Mesodermal cell (in vitro differentiated cells): ENCODE results near the gene EXOG. TPM values are rescaled to one million over a fixed set of nuclear protein-coding genes. Genes with fewer than 3 reads are reported as not detected.

Experiments
- H3K27ac ChIP-seq: 2 replicates; pipeline ENCODE4 v1.7.0; 2013; ENCODE audit warnings: mild to moderate bottlenecking, low read depth, low read length, moderate library complexity; ENCODE audit not compliant: severe bottlenecking
- H3K36me3 ChIP-seq: 2 replicates; pipeline ENCODE4 v1.7.1; 2013; ENCODE audit warnings: mild to moderate bottlenecking, low read length, moderate library complexity; ENCODE audit not compliant: control insufficient read depth, insufficient read depth
- H3K4me1 ChIP-seq: one replicate; pipeline ENCODE4 v1.7.1; 2013; ENCODE audit warnings: mild to moderate bottlenecking, low read length; ENCODE audit not compliant: insufficient read depth, control insufficient read depth, poor library complexity, severe bottlenecking
- H3K4me3 ChIP-seq: 2 replicates; pipeline ENCODE4 v1.7.0; 2013; ENCODE audit warnings: low read length, control low read depth, mild to moderate bottlenecking; ENCODE audit not compliant: insufficient read depth, poor library complexity, severe bottlenecking; ENCODE audit errors: extremely low read depth
- H3K9me3 ChIP-seq: 2 replicates; pipeline ENCODE4 v1.7.1; 2013; ENCODE audit warnings: mild to moderate bottlenecking, low read length, moderate library complexity; ENCODE audit not compliant: control insufficient read depth
- WGBS, 2 experiments: methylation state at CpG; one replicate each; pipeline ENCODE4 v1.1.5; 2013; ENCODE audit warnings: missing lambda C conversion rate in 2 of 2; ENCODE audit not compliant: insufficient coverage in 2 of 2; 5-methylcytosine and 5-hydroxymethylcytosine counted together
- polyA plus RNA-seq, 2 experiments: library from polyadenylated mRNA; stranded (reverse); fragments of 50-300 nt; gene quantifications; one replicate each; pipeline ENCODE4 v1.2.3, GENCODE V29; 2013

EXOG gene
- polyA plus RNA-seq (2013, experiment 1 of 2), result 7.7 TPM
- polyA plus RNA-seq (2013, experiment 2 of 2), result 8.2 TPM

- WGBS, 2 experiments, result 0% methylated on average over 27 to 41 of the region's 53 CpGs
- H3K9me3 ChIP-seq, result no peaks in the 10 kb centered on the region
- peak within 1 kb of the TSS; percentile 70 for H3K27ac ChIP-seq
- peaks cover 9% of the 10 kb centered on the region for H3K4me1 ChIP-seq
- H3K36me3 ChIP-seq, result peaks cover 15% of the 10 kb centered on the region
- H3K4me3 ChIP-seq, result peak within 1 kb of the TSS; percentile 65
Measured at GRCh38 chr3:38496131-38496910, at the start of gene EXOG. Gene EXOG, plus strand, starts transcription at chr3:38496340. Its CDS starts 28 bp downstream, at chr3:38496368.

- Histone ChIP-seq H3K4me1 (no peaks in the 10 kb centered on the region), H3K27ac (no peak overlapping the region), H3K36me3 (no peaks in the 10 kb centered on the region), H3K9me3 (no peaks in the 10 kb centered on the region), H3K4me3 (no peak overlapping the region)
Measured at GRCh38 chr3:38446812-38447211, 49.3 kb upstream of the EXOG start.

GRCh38 chr3:38450853-38451252 is 45.3 kb upstream of the EXOG start:
- Histone ChIP-seq H3K27ac (no peak overlapping the region), H3K36me3 (no peaks in the 10 kb centered on the region), H3K4me1 (no peaks in the 10 kb centered on the region), H3K4me3 (no peak overlapping the region), H3K9me3 (no peaks in the 10 kb centered on the region)
- 89% methylated on average over 3 of the region's 3 CpGs for WGBS, 2 experiments

- no peaks in the 10 kb centered on the region for H3K36me3 ChIP-seq
Measured at GRCh38 chr3:38453075-38453912, 42.8 kb upstream of the EXOG start, which contains the start of gene ACVR2B. Gene ACVR2B, plus strand, starts transcription at chr3:38453890. Its CDS starts 433 bp downstream, at chr3:38454323.

GRCh38 chr3:38453913-38454177 is 42.3 kb upstream of the EXOG start:
- no peaks in the 10 kb centered on the region for H3K4me1 ChIP-seq
- peak overlapping the region; percentile 91 for H3K27ac ChIP-seq
- 0 to 1% methylated on average over 18 to 24 of the region's 36 CpGs for WGBS, 2 experiments
- H3K36me3 ChIP-seq, result no peaks in the 10 kb centered on the region
- H3K4me3 ChIP-seq, result peak overlapping the region; percentile 77
- no peaks in the 10 kb centered on the region for H3K9me3 ChIP-seq

More at GRCh38 chr3:38453075-38453912, 42.8 kb upstream of the EXOG start, which contains the start of gene ACVR2B:
- H3K4me1 ChIP-seq, result no peaks in the 10 kb centered on the region
- peak within 1 kb of the TSS; percentile 77 for H3K4me3 ChIP-seq
- 3 to 5% methylated on average over 20 to 28 of the region's 48 CpGs for WGBS, 2 experiments
- H3K27ac ChIP-seq, result peak within 1 kb of the TSS; percentile 91
- no peaks in the 10 kb centered on the region for H3K9me3 ChIP-seq

GRCh38 chr3:38454178-38454883 is 41.8 kb upstream of the EXOG start:
- Histone ChIP-seq H3K9me3 (no peaks in the 10 kb centered on the region), H3K27ac (peak overlapping the region; percentile 91), H3K4me3 (peak overlapping the region; percentile 77), H3K36me3 (no peaks in the 10 kb centered on the region), H3K4me1 (no peaks in the 10 kb centered on the region)
- 0% methylated on average over 62 to 67 of the region's 78 CpGs for WGBS, 2 experiments

GRCh38 chr3:38454884-38455638 is 41.1 kb upstream of the EXOG start:
- H3K4me3 ChIP-seq, result peak overlapping the region; percentile 77
- no peaks in the 10 kb centered on the region for H3K36me3 ChIP-seq
- no peaks in the 10 kb centered on the region for H3K4me1 ChIP-seq
- H3K27ac ChIP-seq, result peak overlapping the region; percentile 91
- WGBS, 2 experiments, result 1 to 2% methylated on average over 25 to 28 of the region's 72 CpGs
- no peaks in the 10 kb centered on the region for H3K9me3 ChIP-seq

- WGBS, 2 experiments, result 0 to 7% methylated on average over 10 to 14 of the region's 15 CpGs
- H3K4me3 ChIP-seq, result peak overlapping the region; percentile 77
- H3K4me1 ChIP-seq, result no peaks in the 10 kb centered on the region
- H3K36me3 ChIP-seq, result no peaks in the 10 kb centered on the region
- H3K27ac ChIP-seq, result peak overlapping the region; percentile 91
- H3K9me3 ChIP-seq, result no peaks in the 10 kb centered on the region
Measured at GRCh38 chr3:38455639-38456430, 40.3 kb upstream of the EXOG start.

- peaks cover 2% of the 10 kb centered on the region for H3K9me3 ChIP-seq
- no peaks in the 10 kb centered on the region for H3K36me3 ChIP-seq
- no peaks in the 10 kb centered on the region for H3K4me1 ChIP-seq
- H3K27ac ChIP-seq, result no peak overlapping the region
- 92 to 98% methylated on average over 4 to 5 of the region's 9 CpGs for WGBS, 2 experiments
- no peak overlapping the region for H3K4me3 ChIP-seq
Measured at GRCh38 chr3:38457111-38458003, 38.8 kb upstream of the EXOG start.
